SK-N-SH (cell line): ENCODE data around the gene SCART1. TPM values are rescaled to one million over a fixed set of nuclear protein-coding genes. Genes with fewer than 3 reads are reported as not detected.

Experiments
- CTCF ChIA-PET: fragments of 300-600, 350-600 bp; formaldehyde crosslinking; extraction: SDS; loops from one replicate; lab custom pipeline; 2021; lab: Yijun Ruan, JAX
- POLR2A ChIA-PET: fragments of 350-600 bp; sonication (Branson Sonifier 250); formaldehyde crosslinking; extraction: SDS; loops from one replicate; lab custom pipeline; 2020; ENCODE audit warnings: antibody characterized with exemption, inconsistent platforms; lab: Yijun Ruan, JAX
- DNase-seq: peaks from one replicate; pipeline ENCODE4 v3.0.0; 2012
- H2AFZ ChIP-seq: fragments of 200-600 bp; sonication (generic); 2 replicates; pipeline ENCODE4 v1.8.1; 2016; ENCODE audit warnings: antibody characterized with exemption, mild to moderate bottlenecking, low read depth
- H3F3A ChIP-seq: fragments of 200-600 bp; sonication (generic); replicated peaks from 2 replicates; pipeline ENCODE3; 2016; ENCODE audit warnings: antibody characterized with exemption, mild to moderate bottlenecking; ENCODE audit not compliant: insufficient read depth
- H3K27ac ChIP-seq, 2 experiments: fragments of 200-500 bp in 1 of 2; fragments of 200-600 bp in 1 of 2; sonication (Bioruptor generic) in 1 of 2; sonication (generic), shearing (Covaris generic) in 1 of 2; 2 replicates each; pipeline versions ENCODE4 v1.5.1 to v1.6.1; 2014 to 2016; ENCODE audit warnings: low read depth in 2 of 2, inconsistent platforms in 1 of 2, low read length in 1 of 2, mild to moderate bottlenecking in 1 of 2, mixed read lengths in 1 of 2
- H3K27me3 ChIP-seq: fragments of 200-600 bp; sonication (generic), shearing (Covaris generic); 2 replicates; pipeline ENCODE4 v1.6.1; 2016; ENCODE audit warnings: mixed run types; ENCODE audit not compliant: insufficient read depth
- H3K36me3 ChIP-seq, 2 experiments: fragments of 200-500 bp in 1 of 2; fragments of 200-600 bp in 1 of 2; sonication (Bioruptor generic) in 1 of 2; sonication (generic) in 1 of 2; replicated peaks in 1 of 2; 2 replicates each; pipeline versions ENCODE3 to v1.5.1; 2014 to 2016; ENCODE audit warnings: low read length in 1 of 2, mild to moderate bottlenecking in 1 of 2; ENCODE audit not compliant: insufficient read depth in 2 of 2, control insufficient read depth in 1 of 2
- H3K4me1 ChIP-seq, 2 experiments: fragments of 200-500 bp in 1 of 2; fragments of 200-600 bp in 1 of 2; sonication (Bioruptor generic) in 1 of 2; sonication (generic), shearing (Covaris generic) in 1 of 2; 2 replicates each; pipeline versions ENCODE4 v1.5.1 to v1.6.1; 2014 to 2016; ENCODE audit warnings: low read depth in 1 of 2, low read length in 1 of 2, mixed run types in 1 of 2; ENCODE audit not compliant: insufficient read depth in 2 of 2, control insufficient read depth in 1 of 2
- H3K4me2 ChIP-seq: fragments of 200-600 bp; sonication (generic), shearing (Covaris generic); 2 replicates; pipeline ENCODE4 v1.6.1; 2017; ENCODE audit warnings: mixed run types
- H3K4me3 ChIP-seq, 2 experiments: fragments of 200-500 bp in 1 of 2; fragments of 200-600 bp in 1 of 2; sonication (Bioruptor generic) in 1 of 2; sonication (generic), shearing (Covaris generic) in 1 of 2; 2 replicates each; pipeline versions ENCODE4 v1.5.1 to v1.8.1; 2014 to 2016; ENCODE audit warnings: low read depth in 2 of 2, inconsistent platforms in 1 of 2, low read length in 1 of 2, mild to moderate bottlenecking in 1 of 2, mixed read lengths in 1 of 2, moderate library complexity in 1 of 2
- H3K79me2 ChIP-seq: fragments of 200-600 bp; sonication (generic); 2 replicates; pipeline ENCODE4 v1.8.1; 2017; ENCODE audit warnings: mild to moderate bottlenecking; ENCODE audit not compliant: insufficient read depth
- H3K9ac ChIP-seq: fragments of 200-600 bp; sonication (generic); 2 replicates; pipeline ENCODE4 v1.6.1; 2017; ENCODE audit warnings: mixed run types
- H3K9me2 ChIP-seq: fragments of 200-600 bp; sonication (generic); 2 replicates; pipeline ENCODE4 v1.6.1; 2017; ENCODE audit warnings: mixed run types
- H3K9me3 ChIP-seq: fragments of 200-600 bp; sonication (generic); 2 replicates; pipeline ENCODE4 v1.6.1; 2017; ENCODE audit warnings: mixed run types, mild to moderate bottlenecking, moderate library complexity
- H4K20me1 ChIP-seq: fragments of 200-600 bp; sonication (generic); 2 replicates; pipeline ENCODE4 v1.6.1; 2017; ENCODE audit warnings: mild to moderate bottlenecking, mixed run types; ENCODE audit not compliant: insufficient read depth
- ELF1 ChIP-seq: IDR thresholded peaks from 2 replicates; pipeline ENCODE4 v1.4.0; 2012
- EP300 ChIP-seq, 2 experiments: IDR thresholded peaks; 2 replicates each; pipeline versions ENCODE4 v1.4.0 to v1.6.1; 2012; ENCODE audit warnings: borderline replicate concordance in 1 of 2, low read depth in 1 of 2, low read length in 1 of 2
- FOXJ3 ChIP-seq: sonication (generic); formaldehyde crosslinking; IDR thresholded peaks from 2 replicates; pipeline ENCODE4 v1.5.1; 2020; ENCODE audit warnings: mild to moderate bottlenecking, missing genetic modification reagents
- MXI1 ChIP-seq: IDR thresholded peaks from 2 replicates; pipeline ENCODE4 v1.6.1; 2012; ENCODE audit warnings: mild to moderate bottlenecking, low read depth, low read length, improper control_type of control experiment
- NRF1 ChIP-seq: IDR thresholded peaks from 2 replicates; pipeline ENCODE4 v1.6.1; 2012; ENCODE audit warnings: low read depth, mild to moderate bottlenecking, low read length
- RAD21 ChIP-seq: IDR thresholded peaks from 2 replicates; pipeline ENCODE4 v1.6.1; 2012; ENCODE audit warnings: mild to moderate bottlenecking, low read length
- RFX5 ChIP-seq: IDR thresholded peaks from 2 replicates; pipeline ENCODE4 v1.6.1; 2012; ENCODE audit warnings: mild to moderate bottlenecking, improper control_type of control experiment, low read length
- SMC3 ChIP-seq: IDR thresholded peaks from 2 replicates; pipeline ENCODE4 v1.6.1; 2012; ENCODE audit warnings: low read depth, low read length, improper control_type of control experiment
- TCF12 ChIP-seq: IDR thresholded peaks from 2 replicates; pipeline ENCODE4 v1.4.0; 2012
- TEAD4 ChIP-seq: IDR thresholded peaks from 2 replicates; pipeline ENCODE4 v1.4.0; 2012; ENCODE audit warnings: mild to moderate bottlenecking, borderline replicate concordance; ENCODE audit not compliant: insufficient read depth
- WGBS: methylation state at CpG from one replicate; pipeline ENCODE4 v1.1.6; 2017; ENCODE audit warnings: low lambda C conversion rate; 5-methylcytosine and 5-hydroxymethylcytosine counted together
- polyA plus RNA-seq, 3 experiments: library from polyadenylated mRNA; depleted of rRNA; stranded (reverse); fragments of >200 nt; gene quantifications; 2 replicates each; pipeline ENCODE4 v1.2.3, GENCODE V29; 2012
- TF ChIP-seq, protein P1 (sequence below): fragments of 150-350 bp; IDR thresholded peaks from 2 replicates; pipeline ENCODE4 v1.6.1; 2017; ENCODE audit warnings: antibody characterized with exemption, low read length, low read depth, borderline replicate concordance

The SCART1 gene
- polyA plus RNA-seq, 1 of the 3 experiments (the other 2 are of a cell fraction), result 2.1 TPM

- Histone ChIP-seq H3K9me3 (no peaks in the 10 kb centered on the region), H4K20me1 (no peaks in the 10 kb centered on the region), H3K4me1 (no peaks in the 10 kb centered on the region), H3K4me2 (no peak overlapping the region), H3K4me3 (no peak overlapping the region), H3K79me2 (no peaks in the 10 kb centered on the region), H2AFZ (no peak overlapping the region), H3K36me3 (no peaks in the 10 kb centered on the region), H3K9ac (no peak overlapping the region), H3K27ac (no peak overlapping the region), H3K27me3 (no peaks in the 10 kb centered on the region), H3F3A (no peaks in the 10 kb centered on the region), H3K9me2 (no peaks in the 10 kb centered on the region)
- ChIA-PET POLR2A (no interaction called here), CTCF (no interaction called here)
- TF ChIP-seq SMC3 (no peak), TCF12 (no peak), RFX5 (no peak)
- no peak for DNase-seq
- 46% methylated on average over 7 of the region's 7 CpGs for WGBS
Measured at GRCh38 chr10:133461027-133461426, 7.3 kb downstream of the SCART1 start.

GRCh38 chr10:133461841-133462240, 8.1 kb downstream of the SCART1 start:
- no peaks in the 10 kb centered on the region for H3K9me3 ChIP-seq
- no peaks in the 10 kb centered on the region for H3K79me2 ChIP-seq
- no peaks in the 10 kb centered on the region for H3F3A ChIP-seq
- H3K36me3 ChIP-seq, result no peaks in the 10 kb centered on the region
- H3K9me2 ChIP-seq, result no peaks in the 10 kb centered on the region
- no peaks in the 10 kb centered on the region for H3K4me1 ChIP-seq
- DNase-seq, result peak; percentile 14
- no peaks in the 10 kb centered on the region for H4K20me1 ChIP-seq
- H3K4me2 ChIP-seq, result no peak overlapping the region
- H3K9ac ChIP-seq, result no peak overlapping the region
- no peak overlapping the region for H2AFZ ChIP-seq
- TF ChIP-seq RAD21 (no peak), TEAD4 (no peak), MXI1 (no peak), NRF1 (no peak), SMC3 (no peak), EP300 (IDR thresholded peaks at IDR 0.05; ENCODE audit: borderline replicate concordance in 1 of 2, low read depth in 1 of 2, low read length in 1 of 2) (no peak), ELF1 (no peak), TCF12 (no peak), FOXJ3 (CRISPR knock-in tag) (no peak)
- TF ChIP-seq, protein P1, sequence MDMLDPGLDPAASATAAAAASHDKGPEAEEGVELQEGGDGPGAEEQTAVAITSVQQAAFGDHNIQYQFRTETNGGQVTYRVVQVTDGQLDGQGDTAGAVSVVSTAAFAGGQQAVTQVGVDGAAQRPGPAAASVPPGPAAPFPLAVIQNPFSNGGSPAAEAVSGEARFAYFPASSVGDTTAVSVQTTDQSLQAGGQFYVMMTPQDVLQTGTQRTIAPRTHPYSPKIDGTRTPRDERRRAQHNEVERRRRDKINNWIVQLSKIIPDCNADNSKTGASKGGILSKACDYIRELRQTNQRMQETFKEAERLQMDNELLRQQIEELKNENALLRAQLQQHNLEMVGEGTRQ, result no peak
- no peaks in the 10 kb centered on the region for H3K27me3 ChIP-seq
- no peak overlapping the region for H3K4me3 ChIP-seq
- POLR2A ChIA-PET, result no interaction called here
- no peak overlapping the region for H3K27ac ChIP-seq
- CTCF ChIA-PET, result interaction anchor here (1.8 kb wide), 1 partner anchor 9 kb away, joined by 4 read pairs; the partner anchor contains the start of gene SCART1
- WGBS, result 13% methylated on average over 5 of the region's 8 CpGs
